Globus pallidus (tissue), 1 donor: ENCODE results near the gene AKT1S1.
A peak's percentile ranks its signal among the peaks of the same experiment; 100 is the strongest.

Source experiments
- DNase-seq: peaks from one replicate; pipeline ENCODE4 v3.0.0-alpha.2; 2015; ENCODE audit warnings: low spot score

The AKT1S1 gene

GRCh38 chr19:49907745-49908446 is 30.7 kb upstream of the AKT1S1 start:
- no peak for DNase-seq

DNA sequence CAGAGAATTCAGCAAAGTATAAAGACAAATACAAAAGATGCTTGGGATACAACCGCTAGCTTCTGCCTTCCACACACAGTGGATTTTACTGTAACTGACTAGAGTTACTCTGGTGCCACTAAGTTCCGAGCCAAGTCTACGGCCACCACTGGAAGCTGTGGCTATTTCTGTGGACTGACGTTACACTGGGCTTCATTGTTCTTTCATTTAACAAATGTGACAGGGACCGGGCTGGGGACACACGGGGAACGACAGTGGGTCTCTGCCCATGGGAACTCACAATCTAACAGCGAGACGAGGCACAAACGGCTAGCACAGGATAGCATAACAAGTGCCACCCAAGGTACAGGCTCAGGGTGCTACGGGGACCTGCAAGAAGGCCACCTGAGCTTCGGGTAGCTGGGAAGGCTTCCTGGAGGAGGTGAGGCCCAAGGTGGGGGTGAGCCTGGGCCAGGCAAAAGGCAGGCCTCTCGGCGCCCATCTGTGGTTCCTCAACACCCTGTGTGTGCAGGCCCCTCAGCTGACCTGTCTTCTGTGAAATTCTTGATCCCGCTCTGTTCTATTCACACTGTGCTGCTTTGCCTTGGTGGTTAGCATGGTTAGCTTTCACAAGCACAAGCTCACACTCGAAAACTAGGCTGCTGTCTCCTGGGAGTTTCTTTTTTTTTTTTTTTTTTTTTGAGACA is 29.9 kb upstream of the AKT1S1 start:
- DNase-seq = peak; percentile 80

DNA sequence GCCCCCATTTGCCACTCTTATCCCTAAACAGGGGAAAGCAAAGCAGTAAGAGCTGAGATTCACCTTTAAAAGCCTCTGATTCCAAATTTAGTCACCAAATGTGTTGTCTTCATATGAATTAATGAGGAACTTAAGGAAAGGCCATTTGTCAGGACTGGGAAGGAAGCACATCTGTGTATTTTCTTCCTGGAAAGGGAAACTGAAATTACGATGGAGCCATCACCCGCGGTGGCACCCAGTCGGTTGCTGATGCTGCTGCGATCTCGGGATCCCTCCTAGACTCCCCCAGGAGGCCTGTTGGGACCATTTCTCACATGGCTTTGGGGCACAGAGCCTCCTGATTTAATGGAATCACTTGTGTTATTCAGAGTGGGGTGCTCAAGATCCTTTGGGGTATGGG is 27.0 kb upstream of the AKT1S1 start:
- no peak for DNase-seq

DNA sequence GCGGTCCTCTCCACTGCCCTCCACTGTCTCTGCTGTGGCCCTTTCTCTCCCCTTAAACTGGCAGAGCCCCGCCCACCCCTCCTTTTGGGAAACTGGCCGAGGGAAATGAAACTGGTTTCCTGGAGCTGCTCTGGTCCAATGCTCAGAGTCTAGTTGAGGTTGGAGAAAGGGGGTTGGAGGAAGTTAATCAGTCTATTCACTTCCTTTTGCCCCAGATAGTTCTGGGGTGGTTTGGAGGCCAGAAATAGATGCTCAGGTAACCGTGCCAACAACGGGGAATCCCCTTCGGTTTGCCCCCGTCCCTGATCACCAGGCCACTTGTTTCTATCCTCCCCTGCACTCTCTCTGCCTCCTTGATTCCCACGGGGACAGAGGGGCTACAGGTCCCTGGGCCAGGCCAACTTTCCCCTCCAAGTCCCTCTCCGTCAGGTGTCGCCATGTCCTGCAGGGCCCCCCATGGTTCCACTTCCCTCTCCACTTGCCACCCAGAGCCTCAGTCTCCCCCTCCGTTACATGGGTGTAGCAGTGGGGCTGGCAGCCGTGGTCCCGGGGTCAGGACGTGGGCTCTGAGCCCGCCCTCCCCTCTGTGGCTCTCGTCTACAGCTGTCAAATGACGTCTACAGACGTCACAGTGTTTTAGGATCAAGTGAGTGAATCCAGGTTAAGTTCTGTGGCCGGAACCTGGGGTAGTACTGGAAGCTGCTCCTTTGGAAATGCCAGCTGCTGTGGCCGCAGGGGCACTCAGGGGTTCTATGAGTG is 19.9 kb upstream of the AKT1S1 start, which contains the start of gene IL4I1:
TSS of gene IL4I1 (minus strand) at position 25 of the 759 bp plus-strand sequence. CDS start 727 bp downstream, outside the sequence.
- peak; percentile 51 for DNase-seq

GRCh38 chr19:49895566-49896297 is 18.6 kb upstream of the AKT1S1 start:
- DNase-seq = no peak

- DNase-seq = no peak
Observed at GRCh38 chr19:49894879-49895565, 17.9 kb upstream of the AKT1S1 start.

- no peak for DNase-seq
Observed at GRCh38 chr19:49894011-49894664, 17.0 kb upstream of the AKT1S1 start.

DNA sequence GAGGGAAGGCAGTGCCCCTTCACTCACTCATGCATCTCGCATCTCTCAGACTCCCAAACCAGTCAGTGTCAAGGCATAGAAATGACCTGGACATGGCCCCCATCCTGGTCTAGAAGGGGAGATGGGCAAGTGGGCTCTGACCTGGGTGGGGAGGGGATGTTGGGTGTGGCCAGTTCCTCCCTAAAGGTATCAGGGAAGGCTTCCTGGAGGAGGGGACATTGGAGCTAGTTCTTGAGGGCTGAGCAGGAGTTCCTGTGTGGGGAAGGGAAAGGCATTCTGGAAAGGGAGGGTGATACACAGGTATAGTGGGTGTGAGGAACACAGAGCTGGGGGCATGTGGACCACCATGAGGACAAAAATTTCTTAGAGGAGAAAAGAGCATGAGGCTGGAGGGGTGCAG is 15.6 kb upstream of the AKT1S1 start:
- no peak for DNase-seq

DNA sequence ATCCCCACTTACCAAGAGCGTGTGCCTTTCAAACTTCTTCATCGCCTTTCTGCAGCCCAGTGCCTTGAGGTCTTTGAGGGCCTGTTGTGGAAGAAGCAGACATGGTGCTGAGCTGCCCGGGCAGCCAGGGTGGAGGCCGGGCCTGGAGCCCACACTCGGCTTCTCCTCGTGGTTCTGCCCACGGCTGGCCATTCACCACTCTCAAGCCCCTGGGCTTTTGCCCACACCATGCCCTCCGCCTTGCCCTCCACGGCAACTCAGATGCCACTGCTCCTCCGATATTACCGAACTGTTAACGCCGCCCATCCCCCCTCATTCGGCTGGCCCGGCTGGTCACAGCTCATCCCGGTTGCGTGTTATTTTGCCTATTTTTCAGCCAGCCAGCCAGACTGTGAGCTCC is 14.2 kb upstream of the AKT1S1 start:
- DNase-seq = no peak

DNA sequence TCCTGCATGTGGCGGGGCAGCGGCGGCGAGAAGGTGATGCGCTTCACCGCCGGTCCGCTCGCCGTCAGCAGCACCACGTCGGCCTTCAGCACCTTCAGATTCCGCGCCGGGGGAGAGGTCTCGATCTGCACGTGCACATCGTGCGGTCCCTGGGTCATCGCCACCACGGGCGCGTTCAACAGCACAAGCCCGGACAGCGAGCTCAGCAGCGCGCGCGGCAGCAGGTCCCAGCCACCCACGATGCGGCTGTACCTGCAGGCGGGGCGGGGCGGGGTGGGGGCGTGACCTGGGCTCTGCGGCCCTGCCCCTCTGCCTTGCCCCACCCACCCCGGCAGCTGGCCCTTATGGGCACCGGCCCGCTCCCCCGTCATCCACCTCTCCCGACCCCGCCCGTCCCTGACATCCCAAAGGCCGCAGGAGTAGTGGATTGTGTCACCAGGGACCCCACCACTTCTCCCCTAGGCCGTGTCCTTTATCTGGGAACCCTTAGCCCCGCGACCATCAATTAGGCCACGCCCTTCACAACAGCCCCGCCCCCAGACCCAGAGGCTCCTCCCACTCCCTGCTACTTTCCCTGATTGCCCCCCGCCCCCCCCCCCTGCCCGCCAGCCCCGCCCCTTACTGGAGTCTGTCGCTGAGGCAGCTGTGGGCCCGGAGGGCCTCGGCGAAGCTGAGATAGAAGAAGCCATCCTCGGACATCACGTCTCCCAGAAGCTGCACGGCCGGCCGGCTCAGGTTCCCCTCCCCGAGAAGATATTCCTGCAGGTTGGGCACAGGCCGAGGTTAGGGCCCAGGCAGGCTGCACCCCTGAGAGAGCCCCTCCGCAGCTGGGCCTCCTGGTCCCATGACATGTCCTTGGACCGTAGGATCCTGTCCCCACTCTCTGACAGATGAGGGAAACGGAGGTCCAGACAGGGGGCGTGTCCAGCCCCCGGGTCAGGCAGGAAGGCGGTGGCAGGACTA is 13.5 kb upstream of the AKT1S1 start:
- DNase-seq = no peak

GRCh38 chr19:49889687-49890348 is 12.7 kb upstream of the AKT1S1 start:
- peak; percentile 46 for DNase-seq

GRCh38 chr19:49889038-49889686 is 12.0 kb upstream of the AKT1S1 start:
- no peak for DNase-seq

DNA sequence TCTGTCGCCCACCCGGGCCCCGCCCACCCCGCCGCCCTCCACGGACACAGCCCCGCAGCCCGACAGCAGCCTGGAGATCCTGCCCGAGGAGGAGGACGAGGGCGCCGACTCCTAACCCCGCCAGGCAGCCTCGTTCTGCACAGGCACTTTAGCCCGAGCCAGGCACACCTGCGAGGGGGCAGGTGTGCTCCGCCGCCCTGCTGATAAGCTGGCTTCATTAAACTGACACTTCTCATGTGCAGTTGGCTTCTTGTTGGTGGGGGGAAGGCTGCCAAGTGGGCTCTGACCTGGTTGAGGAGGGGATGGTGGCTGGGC is 11.3 kb upstream of the AKT1S1 start:
- DNase-seq = no peak

DNA sequence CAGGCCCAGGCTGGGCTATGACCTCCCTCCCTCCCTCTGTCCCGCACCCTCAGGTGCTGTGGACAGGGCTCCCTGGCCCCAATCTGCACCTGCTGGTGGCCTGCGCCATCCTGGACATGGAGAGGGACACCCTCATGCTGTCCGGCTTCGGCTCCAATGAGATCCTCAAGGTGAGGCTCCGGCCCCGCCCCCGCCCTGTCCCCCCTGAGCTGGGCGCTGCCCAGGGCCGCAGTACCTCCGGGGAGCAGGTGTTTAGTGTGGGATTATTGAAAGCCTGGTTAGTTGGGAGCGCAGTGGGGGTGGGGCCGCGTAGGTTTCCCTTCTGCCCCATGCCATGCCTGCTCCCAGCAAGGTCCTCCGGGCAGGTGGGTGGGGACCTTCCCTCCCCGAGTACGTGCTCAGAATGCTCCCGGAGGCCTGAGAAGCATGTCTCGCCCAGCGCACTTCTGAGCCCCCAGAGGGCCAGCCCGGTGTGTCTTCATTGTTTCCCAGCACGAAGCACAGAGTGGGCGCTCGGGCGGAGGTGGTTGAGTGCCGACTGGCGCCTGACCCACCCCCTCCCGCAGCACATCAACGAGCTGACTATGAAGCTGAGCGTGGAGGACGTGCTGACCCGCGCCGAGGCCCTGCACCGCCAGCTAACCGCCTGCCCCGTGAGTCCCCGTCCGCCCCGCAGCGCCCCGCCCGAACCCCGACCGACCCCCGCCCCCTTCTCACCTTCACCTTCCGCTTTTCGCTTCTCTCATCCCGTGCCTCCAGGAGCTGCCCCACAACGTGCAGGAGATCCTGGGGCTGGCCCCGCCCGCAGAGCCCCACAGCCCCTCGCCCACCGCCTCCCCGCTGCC is 10.7 kb upstream of the AKT1S1 start:
- DNase-seq = no peak

DNA sequence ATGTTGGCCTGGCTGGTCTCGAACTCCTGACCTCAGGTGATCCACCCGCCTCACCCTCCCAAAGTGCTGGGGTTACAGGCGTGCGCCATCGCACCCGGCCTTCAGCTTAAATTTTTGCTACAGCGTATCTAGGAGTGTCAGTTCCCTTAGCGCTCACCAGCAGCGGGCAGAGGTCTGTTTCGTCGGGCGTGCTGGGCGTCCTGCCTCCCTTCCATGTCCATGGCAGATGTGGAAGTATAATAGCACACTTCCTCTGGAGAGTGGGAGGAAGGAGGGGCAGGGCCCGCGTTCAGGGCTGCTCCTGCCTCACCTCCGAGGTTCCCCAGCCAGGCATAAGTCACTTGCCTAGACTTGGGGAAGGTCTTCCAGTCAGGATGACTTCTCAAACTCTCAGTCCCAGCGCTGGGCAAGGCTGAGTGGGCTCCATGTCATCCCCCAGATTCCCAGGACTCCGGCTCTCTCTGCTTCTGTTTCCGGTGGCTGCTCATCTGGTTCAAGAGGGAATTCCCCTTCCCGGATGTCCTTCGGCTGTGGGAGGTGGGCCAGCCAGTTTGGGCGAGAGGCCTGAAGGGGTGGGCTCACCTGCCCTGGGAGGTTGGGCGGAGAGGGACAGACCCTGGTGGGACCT is 10.0 kb upstream of the AKT1S1 start:
- DNase-seq = no peak

DNA sequence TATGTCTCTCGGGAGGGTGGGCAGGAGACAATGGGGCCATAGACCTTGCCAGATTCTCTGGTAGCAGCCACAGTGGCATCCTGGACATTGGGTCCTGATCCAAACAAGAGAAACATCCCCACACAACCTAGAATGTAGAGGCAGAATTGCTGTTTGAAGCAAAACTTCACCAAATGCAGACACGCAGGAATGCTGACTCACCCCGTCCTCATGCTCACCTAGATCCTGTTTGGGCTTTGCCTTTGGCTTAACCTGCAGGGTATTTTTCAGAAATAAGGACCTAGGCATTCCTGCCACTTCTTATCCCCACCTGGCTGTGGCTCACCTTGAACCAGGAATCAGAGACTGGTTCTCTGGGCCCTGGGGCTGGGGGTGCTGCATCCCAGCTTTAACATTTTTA is 7.6 kb upstream of the AKT1S1 start:
- no peak for DNase-seq

- no peak for DNase-seq
Observed at GRCh38 chr19:49884109-49884508, 7.0 kb upstream of the AKT1S1 start.

- DNase-seq = no peak
Observed at GRCh38 chr19:49883094-49883493, 5.9 kb upstream of the AKT1S1 start.
